ENCODE data around the gene DDX39B.

The DDX39B gene

GRCh38 chr6:31538805-31539400 lies 2.9 kb downstream of the DDX39B start:
- peak overlapping the region; percentile 99; the same call in 1 of the 2 replicates for H3K4me3 ChIP-seq (ENCODE audit: low read depth, low read length)
- no peak for TF ChIP-seq CTCF (IDR thresholded peaks at IDR 0.05; ENCODE audit: control insufficient read depth, extremely low read depth, insufficient read depth)
- peak; percentile 31 for DNase-seq (ENCODE audit: low read depth)

- no peak for TF ChIP-seq CTCF (IDR thresholded peaks at IDR 0.05; ENCODE audit: control insufficient read depth, extremely low read depth, insufficient read depth)
- no peak overlapping the region for H3K4me3 ChIP-seq (ENCODE audit: low read depth, low read length)
- DNase-seq (ENCODE audit: low read depth): no peak
Observed at GRCh38 chr6:31535538-31536324, 6.1 kb downstream of the DDX39B start.

GRCh38 chr6:31534521-31535040 lies 7.2 kb downstream of the DDX39B start:
- no peak for DNase-seq (ENCODE audit: low read depth)
- no peak overlapping the region for H3K4me3 ChIP-seq (ENCODE audit: low read depth, low read length)
- no peak for TF ChIP-seq CTCF (IDR thresholded peaks at IDR 0.05; ENCODE audit: control insufficient read depth, extremely low read depth, insufficient read depth)

GRCh38 chr6:31534011-31534410 lies 7.8 kb downstream of the DDX39B start:
- no peak overlapping the region for H3K4me3 ChIP-seq (ENCODE audit: low read depth, low read length)
- no peak for TF ChIP-seq CTCF (IDR thresholded peaks at IDR 0.05; ENCODE audit: control insufficient read depth, extremely low read depth, insufficient read depth)
- DNase-seq (ENCODE audit: low read depth): no peak

- no peak for TF ChIP-seq CTCF (IDR thresholded peaks at IDR 0.05; ENCODE audit: control insufficient read depth, extremely low read depth, insufficient read depth)
- H3K4me3 ChIP-seq (ENCODE audit: low read depth, low read length): no peak overlapping the region
- no peak for DNase-seq (ENCODE audit: low read depth)
Observed at GRCh38 chr6:31533455-31533841, 8.4 kb downstream of the DDX39B start.

GRCh38 chr6:31532644-31533454 lies 9.0 kb downstream of the DDX39B start:
- no peak for TF ChIP-seq CTCF (IDR thresholded peaks at IDR 0.05; ENCODE audit: control insufficient read depth, extremely low read depth, insufficient read depth)
- H3K4me3 ChIP-seq (ENCODE audit: low read depth, low read length): no peak overlapping the region
- no peak for DNase-seq (ENCODE audit: low read depth)

Data from LNCaP clone FGC (cell line).